ENCODE results near the gene GSTT4.
"Not testable (repeated sequence)": the region's sequence is repeated elsewhere in the genome, so short reads cannot be mapped to it uniquely, and the experiment has no call there.

GRCh38 chr22:23993581-23994177 is 11.6 kb downstream of the GSTT4 start:
- not testable (repeated sequence) for TF ChIP-seq CTCF (IDR thresholded peaks at IDR 0.05; ENCODE audit: poor library complexity); EZH2phosphoT487 (IDR thresholded peaks at IDR 0.05; ENCODE audit: low read depth, severe bottlenecking, unreplicated experiment); EZH2 (IDR thresholded peaks at IDR 0.05; ENCODE audit: borderline replicate concordance)

Data from hepatocyte (in vitro differentiated cells).